HepG2 (cell line): Measurements from ENCODE around the gene C2CD2.

ENCODE experiments used
- CTCF ChIP-seq: sonication (generic); formaldehyde crosslinking; IDR thresholded peaks from 2 replicates; pipeline ENCODE4 v1.5.0; 2020; ENCODE audit warnings: mild to moderate bottlenecking, missing genetic modification reagents, moderate library complexity
- MAX ChIP-seq: IDR thresholded peaks from 2 replicates; pipeline ENCODE4 v1.6.1; 2012; ENCODE audit warnings: inconsistent platforms
- MXD4 ChIP-seq: IDR thresholded peaks from 2 replicates; pipeline ENCODE4 v1.6.1; 2016; ENCODE audit warnings: mild to moderate bottlenecking, missing biosample characterization, missing genetic modification reagents
- POLR2A ChIP-seq, 2 experiments: IDR thresholded peaks; 2 replicates each; pipeline ENCODE4 v1.6.1; 2011; ENCODE audit warnings: low read depth in 2 of 2, low read length in 2 of 2, mild to moderate bottlenecking in 1 of 2, moderate library complexity in 1 of 2; ENCODE audit not compliant: insufficient read depth in 1 of 2
- POLR2G ChIP-seq: fragments of 200-400 bp; formaldehyde crosslinking; IDR thresholded peaks from 2 replicates; pipeline ENCODE4 v1.6.1; 2018; ENCODE audit warnings: mild to moderate bottlenecking, low read depth, low read length, moderate library complexity
- ZBTB2 ChIP-seq: sonication (generic); formaldehyde crosslinking; IDR thresholded peaks from 2 replicates; pipeline ENCODE4 v1.8.0; 2022; ENCODE audit warnings: low read depth, missing genetic modification reagents
- ZNF629 ChIP-seq: sonication (generic); formaldehyde crosslinking; conservative IDR thresholded peaks from 2 replicates; pipeline ENCODE4 v1.5.0; 2020; ENCODE audit warnings: missing genetic modification reagents
- ZNF652 ChIP-seq: IDR thresholded peaks from 2 replicates; pipeline ENCODE4 v1.6.1; 2016; ENCODE audit warnings: low read depth, borderline replicate concordance

GRCh38 chr21:41865002-41865777 lies 88.6 kb downstream of the C2CD2 start:
- TF ChIP-seq CTCF (CRISPR knock-in tag) (no peak), MXD4 (no peak), POLR2G (no peak), ZBTB2 (CRISPR knock-in tag) (no peak), MAX (no peak), POLR2A (IDR thresholded peaks at IDR 0.05; ENCODE audit: insufficient read depth in 1 of 2, low read depth in 2 of 2, low read length in 2 of 2) (no peak), ZNF629 (no peak), ZNF652 (no peak)
